ENCODE data around the gene LRP6. TPM values are rescaled to one million over a fixed set of nuclear protein-coding genes. Genes with fewer than 3 reads are reported as not detected.

LRP6 gene
- polyA plus RNA-seq, 1 experiment, result 18.4 TPM

DNA sequence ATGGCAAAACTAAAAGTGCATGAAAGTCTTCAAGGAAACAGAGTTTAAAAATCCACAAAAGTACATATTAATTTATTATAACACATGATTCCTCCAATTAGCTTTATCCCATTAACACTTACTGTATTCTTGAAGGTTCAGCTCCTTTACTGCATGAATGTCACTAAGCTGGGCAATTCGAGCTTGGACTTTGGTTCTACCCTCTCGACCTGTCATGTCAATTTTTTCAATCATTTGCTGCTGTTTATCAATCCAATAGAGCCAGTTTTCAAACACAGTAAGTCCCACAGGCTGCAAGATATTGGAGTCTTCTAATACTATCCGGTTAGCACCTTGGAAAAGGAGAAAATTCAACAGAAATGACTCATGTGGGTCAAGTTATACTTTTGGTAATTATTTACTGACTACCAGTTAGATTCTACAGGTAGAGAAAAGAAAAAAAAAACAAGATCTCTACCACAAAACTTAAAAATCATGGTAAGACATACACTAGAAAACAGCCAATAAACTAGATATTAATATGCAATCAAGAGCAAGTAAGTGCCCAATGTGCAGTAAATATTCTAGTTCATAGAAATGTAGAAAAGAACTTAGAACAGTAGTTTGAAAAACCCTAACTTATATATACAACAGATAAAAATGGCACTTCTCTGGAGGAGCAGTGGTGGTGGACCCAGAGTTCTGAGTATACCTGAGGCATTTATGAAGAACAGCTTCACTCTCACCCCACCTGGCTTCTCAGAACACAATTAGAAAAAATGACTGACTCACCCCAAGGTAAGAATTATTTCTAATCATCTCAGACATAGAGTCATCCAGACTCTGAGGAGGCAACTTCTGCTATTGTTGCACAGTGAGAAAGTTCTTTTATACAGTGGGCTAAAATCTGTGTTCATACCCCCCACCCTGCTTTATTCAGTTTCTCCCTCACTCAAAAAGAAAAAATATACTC lies 128.4 kb downstream of the LRP6 start:
- no peaks in the 10 kb centered on the region for H3K9me3 ChIP-seq (ENCODE audit: control insufficient read depth, insufficient read depth, low read length)
- H3K27me3 ChIP-seq (ENCODE audit: control insufficient read depth, insufficient read depth, low read length), result no peaks in the 10 kb centered on the region
- no peak overlapping the region for H3K27ac ChIP-seq (ENCODE audit: low read depth, low read length)
- H3K4me3 ChIP-seq (ENCODE audit: low read depth, low read length), result no peak overlapping the region
- POLR2A ChIA-PET, result interaction anchor here (0.7 kb wide), 1 partner anchor 453 kb away, joined by 3 read pairs; no protein-coding TSS in a partner anchor
- CTCF ChIA-PET, result interaction anchor here (0.7 kb wide), 1 partner anchor 27 kb away, joined by 3 read pairs; no protein-coding TSS in a partner anchor
- no peak for DNase-seq (ENCODE audit: low read depth, low spot score)
- TF ChIP-seq, protein P1, sequence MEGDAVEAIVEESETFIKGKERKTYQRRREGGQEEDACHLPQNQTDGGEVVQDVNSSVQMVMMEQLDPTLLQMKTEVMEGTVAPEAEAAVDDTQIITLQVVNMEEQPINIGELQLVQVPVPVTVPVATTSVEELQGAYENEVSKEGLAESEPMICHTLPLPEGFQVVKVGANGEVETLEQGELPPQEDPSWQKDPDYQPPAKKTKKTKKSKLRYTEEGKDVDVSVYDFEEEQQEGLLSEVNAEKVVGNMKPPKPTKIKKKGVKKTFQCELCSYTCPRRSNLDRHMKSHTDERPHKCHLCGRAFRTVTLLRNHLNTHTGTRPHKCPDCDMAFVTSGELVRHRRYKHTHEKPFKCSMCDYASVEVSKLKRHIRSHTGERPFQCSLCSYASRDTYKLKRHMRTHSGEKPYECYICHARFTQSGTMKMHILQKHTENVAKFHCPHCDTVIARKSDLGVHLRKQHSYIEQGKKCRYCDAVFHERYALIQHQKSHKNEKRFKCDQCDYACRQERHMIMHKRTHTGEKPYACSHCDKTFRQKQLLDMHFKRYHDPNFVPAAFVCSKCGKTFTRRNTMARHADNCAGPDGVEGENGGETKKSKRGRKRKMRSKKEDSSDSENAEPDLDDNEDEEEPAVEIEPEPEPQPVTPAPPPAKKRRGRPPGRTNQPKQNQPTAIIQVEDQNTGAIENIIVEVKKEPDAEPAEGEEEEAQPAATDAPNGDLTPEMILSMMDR (IDR thresholded peaks at IDR 0.05; ENCODE audit: low read depth, low read length), result no peak

- no peaks in the 10 kb centered on the region for H3K27me3 ChIP-seq (ENCODE audit: control insufficient read depth, insufficient read depth, low read length)
- no peak for DNase-seq (ENCODE audit: low read depth, low spot score)
These were observed 133.1 kb downstream of the LRP6 start for GRCh38 chr12:12133785-12134184.

DNA sequence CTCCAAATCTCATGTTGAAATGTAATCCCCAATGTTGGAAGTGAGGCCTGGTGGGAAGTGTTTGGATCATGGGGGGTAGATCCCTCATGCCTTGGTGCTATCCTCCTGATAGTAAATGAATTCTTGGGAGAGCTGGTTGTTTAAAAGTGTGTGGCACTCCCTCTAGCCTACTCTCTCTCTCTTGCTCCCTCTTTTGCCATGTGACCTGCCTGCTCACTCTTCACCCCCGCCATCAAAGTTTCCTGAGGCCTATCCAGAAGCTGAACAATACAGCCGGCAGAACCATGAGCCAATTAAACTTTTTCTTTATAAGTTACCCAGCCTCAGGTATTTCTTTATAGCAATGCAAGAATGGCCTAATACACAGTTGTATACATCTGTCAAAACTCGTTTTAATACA lies 133.6 kb downstream of the LRP6 start:
- Histone ChIP-seq H3K4me3 (ENCODE audit: low read depth, low read length) (no peak overlapping the region), H3K9me3 (ENCODE audit: control insufficient read depth, insufficient read depth, low read length) (no peaks in the 10 kb centered on the region), H3K27me3 (ENCODE audit: control insufficient read depth, insufficient read depth, low read length) (no peaks in the 10 kb centered on the region), H3K27ac (ENCODE audit: low read depth, low read length) (no peak overlapping the region)
- POLR2A ChIA-PET, result interaction anchor here (0.8 kb wide), 1 partner anchor 121 kb away, joined by 3 read pairs; no protein-coding TSS in a partner anchor
- TF ChIP-seq, protein P1 (IDR thresholded peaks at IDR 0.05; ENCODE audit: low read depth, low read length), result no peak
- CTCF ChIA-PET, result no interaction called here
- DNase-seq (ENCODE audit: low read depth, low spot score), result no peak

More at GRCh38 chr12:12133785-12134184, 133.1 kb downstream of the LRP6 start:
- H3K27ac ChIP-seq (ENCODE audit: low read depth, low read length), result no peak overlapping the region
- CTCF ChIA-PET, result interaction anchor here (0.5 kb wide), 1 partner anchor 33 kb away, joined by 3 read pairs; no protein-coding TSS in a partner anchor
- H3K9me3 ChIP-seq (ENCODE audit: control insufficient read depth, insufficient read depth, low read length), result no peaks in the 10 kb centered on the region
- no peak overlapping the region for H3K4me3 ChIP-seq (ENCODE audit: low read depth, low read length)
- TF ChIP-seq, protein P1 (IDR thresholded peaks at IDR 0.05; ENCODE audit: low read depth, low read length), result no peak
- POLR2A ChIA-PET, result interaction anchor here (0.8 kb wide), 1 partner anchor 120 kb away, joined by 3 read pairs; no protein-coding TSS in a partner anchor

GRCh38 chr12:12128670-12129069 lies 138.2 kb downstream of the LRP6 start:
- Histone ChIP-seq H3K9me3 (ENCODE audit: control insufficient read depth, insufficient read depth, low read length) (no peaks in the 10 kb centered on the region), H3K27me3 (ENCODE audit: control insufficient read depth, insufficient read depth, low read length) (no peaks in the 10 kb centered on the region), H3K4me3 (ENCODE audit: low read depth, low read length) (no peak overlapping the region), H3K27ac (ENCODE audit: low read depth, low read length) (no peak overlapping the region)
- no peak for DNase-seq (ENCODE audit: low read depth, low spot score)
- CTCF ChIA-PET, result no interaction called here
- TF ChIP-seq, protein P1 (IDR thresholded peaks at IDR 0.05; ENCODE audit: low read depth, low read length), result no peak
- POLR2A ChIA-PET, result no interaction called here

- POLR2A ChIA-PET, result no interaction called here
- Histone ChIP-seq H3K27me3 (ENCODE audit: control insufficient read depth, insufficient read depth, low read length) (no peaks in the 10 kb centered on the region), H3K9me3 (ENCODE audit: control insufficient read depth, insufficient read depth, low read length) (no peaks in the 10 kb centered on the region), H3K27ac (ENCODE audit: low read depth, low read length) (no peak overlapping the region), H3K4me3 (ENCODE audit: low read depth, low read length) (no peak overlapping the region)
- CTCF ChIA-PET, result interaction anchor here (0.5 kb wide), 1 partner anchor 15 kb away, joined by 3 read pairs; no protein-coding TSS in a partner anchor
- DNase-seq (ENCODE audit: low read depth, low spot score), result no peak
- TF ChIP-seq, protein P1 (IDR thresholded peaks at IDR 0.05; ENCODE audit: low read depth, low read length), result no peak
These were observed 139.5 kb downstream of the LRP6 start for GRCh38 chr12:12127304-12127703.
